Loucy (cell line): ENCODE data around the gene COQ7.

Experiments
- H2AFZ ChIP-seq: fragments of 200-600 bp; sonication (generic); 2 replicates; pipeline ENCODE4 v1.6.0; 2016; ENCODE audit warnings: antibody characterized with exemption, mild to moderate bottlenecking, low read length, moderate library complexity
- H3F3A ChIP-seq: fragments of 200-600 bp; 2 replicates; pipeline ENCODE4 v1.6.0; 2016; ENCODE audit warnings: antibody characterized with exemption, low read depth, mild to moderate bottlenecking
- H3K27me3 ChIP-seq: fragments of 200-600 bp; sonication (generic); 2 replicates; pipeline ENCODE4 v1.6.1; 2014; ENCODE audit warnings: low read length, mild to moderate bottlenecking; ENCODE audit not compliant: insufficient read depth, poor library complexity, severe bottlenecking
- H3K36me3 ChIP-seq: fragments of 200-600 bp; sonication (generic); 2 replicates; pipeline ENCODE4 v1.6.1; 2016; ENCODE audit warnings: low read length; ENCODE audit not compliant: insufficient read depth
- H3K4me1 ChIP-seq: fragments of 200-600 bp; sonication (generic); 2 replicates; pipeline ENCODE4 v1.5.1; 2014; ENCODE audit warnings: low read length, mild to moderate bottlenecking; ENCODE audit not compliant: insufficient read depth, poor library complexity, severe bottlenecking
- H3K4me2 ChIP-seq: fragments of 200-600 bp; sonication (generic); 2 replicates; pipeline ENCODE4 v1.6.0; 2014; ENCODE audit warnings: antibody characterized with exemption, low read length, low read depth, mild to moderate bottlenecking; ENCODE audit not compliant: poor library complexity, severe bottlenecking
- H3K4me3 ChIP-seq: fragments of 200-600 bp; sonication (generic); 2 replicates; pipeline ENCODE4 v1.5.1; 2014; ENCODE audit warnings: low read length, mild to moderate bottlenecking, mixed read lengths; ENCODE audit not compliant: poor library complexity, severe bottlenecking
- H3K79me2 ChIP-seq: fragments of 200-600 bp; sonication (generic); 2 replicates; pipeline ENCODE4 v1.6.1; 2014; ENCODE audit warnings: low read length; ENCODE audit not compliant: insufficient read depth
- H3K9ac ChIP-seq: fragments of 200-600 bp; sonication (generic); 2 replicates; pipeline ENCODE4 v1.6.0; 2014; ENCODE audit warnings: mild to moderate bottlenecking, low read depth, low read length, moderate library complexity; ENCODE audit not compliant: poor library complexity, severe bottlenecking
- H3K9me2 ChIP-seq: fragments of 200-600 bp; sonication (generic); replicated peaks from 2 replicates; pipeline ENCODE4 v1.6.1; 2016; ENCODE audit warnings: low read depth, low read length, mixed read lengths
- H3K9me3 ChIP-seq: fragments of 200-600 bp; sonication (generic); 2 replicates; pipeline ENCODE4 v1.6.1; 2014; ENCODE audit warnings: mild to moderate bottlenecking, antibody characterized with exemption, low read length, low read depth; ENCODE audit not compliant: insufficient read depth
- H4K20me1 ChIP-seq: fragments of 200-600 bp; sonication (generic); 2 replicates; pipeline ENCODE4 v1.6.0; 2014; ENCODE audit warnings: antibody characterized with exemption, low read length, mild to moderate bottlenecking; ENCODE audit not compliant: insufficient read depth, poor library complexity, severe bottlenecking
- EZH2phosphoT487 ChIP-seq: fragments of 200-600 bp; IDR thresholded peaks from 2 replicates; pipeline ENCODE4 v1.6.1; 2018; ENCODE audit warnings: antibody characterized with exemption, mild to moderate bottlenecking, moderate library complexity, borderline replicate concordance
- TF ChIP-seq, protein P1 (sequence below): fragments of 200-600 bp; sonication (generic); conservative IDR thresholded peaks from 2 replicates; pipeline ENCODE4 v1.5.1; 2014; ENCODE audit warnings: mild to moderate bottlenecking, antibody characterized with exemption, low read length

Gene COQ7

GRCh38 chr16:19083670-19084069, 16.3 kb downstream of the COQ7 start:
- no peak overlapping the region for H3K4me2 ChIP-seq
- H3K27me3 ChIP-seq, result no peaks in the 10 kb centered on the region
- H3K4me1 ChIP-seq, result no peaks in the 10 kb centered on the region
- peaks cover 4% of the 10 kb centered on the region; the same call in 1 of the 2 replicates for H3K36me3 ChIP-seq
- no peak overlapping the region for H2AFZ ChIP-seq
- H3K4me3 ChIP-seq, result no peak overlapping the region
- H3K9me2 ChIP-seq, result no peaks in the 10 kb centered on the region
- no peaks in the 10 kb centered on the region for H3F3A ChIP-seq
- TF ChIP-seq EZH2phosphoT487, result no peak
- TF ChIP-seq, protein P1, sequence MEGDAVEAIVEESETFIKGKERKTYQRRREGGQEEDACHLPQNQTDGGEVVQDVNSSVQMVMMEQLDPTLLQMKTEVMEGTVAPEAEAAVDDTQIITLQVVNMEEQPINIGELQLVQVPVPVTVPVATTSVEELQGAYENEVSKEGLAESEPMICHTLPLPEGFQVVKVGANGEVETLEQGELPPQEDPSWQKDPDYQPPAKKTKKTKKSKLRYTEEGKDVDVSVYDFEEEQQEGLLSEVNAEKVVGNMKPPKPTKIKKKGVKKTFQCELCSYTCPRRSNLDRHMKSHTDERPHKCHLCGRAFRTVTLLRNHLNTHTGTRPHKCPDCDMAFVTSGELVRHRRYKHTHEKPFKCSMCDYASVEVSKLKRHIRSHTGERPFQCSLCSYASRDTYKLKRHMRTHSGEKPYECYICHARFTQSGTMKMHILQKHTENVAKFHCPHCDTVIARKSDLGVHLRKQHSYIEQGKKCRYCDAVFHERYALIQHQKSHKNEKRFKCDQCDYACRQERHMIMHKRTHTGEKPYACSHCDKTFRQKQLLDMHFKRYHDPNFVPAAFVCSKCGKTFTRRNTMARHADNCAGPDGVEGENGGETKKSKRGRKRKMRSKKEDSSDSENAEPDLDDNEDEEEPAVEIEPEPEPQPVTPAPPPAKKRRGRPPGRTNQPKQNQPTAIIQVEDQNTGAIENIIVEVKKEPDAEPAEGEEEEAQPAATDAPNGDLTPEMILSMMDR, result no peak
- H3K9me3 ChIP-seq, result no peaks in the 10 kb centered on the region
- no peaks in the 10 kb centered on the region for H3K79me2 ChIP-seq
- H4K20me1 ChIP-seq, result no peaks in the 10 kb centered on the region
- H3K9ac ChIP-seq, result no peak overlapping the region

- Histone ChIP-seq H3K4me2 (no peak overlapping the region), H3K4me3 (no peak overlapping the region), H2AFZ (no peak overlapping the region), H3F3A (no peaks in the 10 kb centered on the region), H4K20me1 (no peaks in the 10 kb centered on the region), H3K4me1 (no peaks in the 10 kb centered on the region), H3K79me2 (no peaks in the 10 kb centered on the region), H3K9me2 (no peaks in the 10 kb centered on the region), H3K9me3 (no peaks in the 10 kb centered on the region), H3K27me3 (no peaks in the 10 kb centered on the region), H3K9ac (no peak overlapping the region), H3K36me3 (0 out of 2 replicates have a peak, but pooled peaks cover 4% of the 10 kb centered on the region)
- TF ChIP-seq EZH2phosphoT487, result no peak
- TF ChIP-seq, protein P1, result no peak
Measured at GRCh38 chr16:19084139-19084538, 16.7 kb downstream of the COQ7 start.

DNA sequence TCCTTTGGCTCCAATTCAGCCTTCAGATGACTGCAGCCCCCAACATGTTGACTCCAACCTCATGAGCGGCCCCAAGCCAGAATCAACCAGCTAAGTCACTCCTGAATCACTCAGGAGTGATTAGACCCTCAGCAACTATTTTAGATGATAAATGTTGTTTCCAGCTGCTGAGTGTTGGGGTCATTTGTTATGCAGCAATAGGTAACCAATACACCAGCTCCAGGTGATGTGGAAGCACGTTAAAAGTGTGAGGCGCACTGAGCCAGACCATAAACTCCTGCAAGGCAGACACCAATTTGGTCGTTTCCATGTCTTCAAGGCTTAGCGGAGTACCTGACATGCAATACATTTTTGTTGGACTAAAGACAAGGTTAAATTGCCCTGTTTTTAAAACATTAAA, 17.5 kb downstream of the COQ7 start:
- Histone ChIP-seq H4K20me1 (no peaks in the 10 kb centered on the region), H3K36me3 (no peaks in the 10 kb centered on the region), H3K4me3 (no peak overlapping the region), H3K9me3 (no peaks in the 10 kb centered on the region), H3K4me1 (no peaks in the 10 kb centered on the region), H3K4me2 (no peak overlapping the region), H3K27me3 (no peaks in the 10 kb centered on the region), H3K79me2 (no peaks in the 10 kb centered on the region), H3K9me2 (no peaks in the 10 kb centered on the region), H3F3A (no peaks in the 10 kb centered on the region), H3K9ac (no peak overlapping the region), H2AFZ (no peak overlapping the region)
- TF ChIP-seq EZH2phosphoT487, result no peak
- TF ChIP-seq, protein P1, result no peak
